GM12864 (cell line): Measurements from ENCODE around the gene MFSD6.
A peak's percentile ranks its signal among the peaks of the same experiment; 100 is the strongest.

Experiments
- DNase-seq: peaks from one replicate; pipeline ENCODE4 v3.0.0-alpha.2; 2011; ENCODE audit warnings: low read depth
- H3K4me3 ChIP-seq: 2 replicates; pipeline ENCODE4 v1.5.1; 2011; ENCODE audit warnings: mild to moderate bottlenecking, low read depth, low read length, control low read depth
- CTCF ChIP-seq: IDR thresholded peaks from 2 replicates; pipeline ENCODE4 v1.5.1; 2011; ENCODE audit warnings: low read depth, mild to moderate bottlenecking, moderate library complexity, low read length, control low read depth, inconsistent platforms; ENCODE audit errors: missing control alignments

The MFSD6 gene

GRCh38 chr2:190468814-190469569 lies 60.8 kb downstream of the MFSD6 start:
- no peak for TF ChIP-seq CTCF
- peak; percentile 48 for DNase-seq
- H3K4me3 ChIP-seq = no peak overlapping the region; the same call in 1 of the 2 replicates

GRCh38 chr2:190469771-190470170 lies 61.6 kb downstream of the MFSD6 start:
- H3K4me3 ChIP-seq = no peak overlapping the region
- TF ChIP-seq CTCF = no peak
- no peak for DNase-seq

GRCh38 chr2:190470256-190470826 lies 62.2 kb downstream of the MFSD6 start:
- H3K4me3 ChIP-seq = no peak overlapping the region
- DNase-seq = no peak
- no peak for TF ChIP-seq CTCF

- DNase-seq = no peak
- no peak for TF ChIP-seq CTCF
These were observed 69.7 kb downstream of the MFSD6 start for GRCh38 chr2:190477661-190478454.

GRCh38 chr2:190478572-190479195 lies 70.5 kb downstream of the MFSD6 start:
- no peak for DNase-seq
- no peak for TF ChIP-seq CTCF
- no peak overlapping the region for H3K4me3 ChIP-seq

More at GRCh38 chr2:190477661-190478454, 69.7 kb downstream of the MFSD6 start:
- H3K4me3 ChIP-seq = no peak overlapping the region

- no peak overlapping the region for H3K4me3 ChIP-seq
- no peak for TF ChIP-seq CTCF
- no peak for DNase-seq
These were observed 73.2 kb downstream of the MFSD6 start for GRCh38 chr2:190481339-190481738.
